Spleen (tissue), 7 donors: ENCODE measurements around the gene BMP3.

ENCODE experiments used
- CTCF ChIP-seq, 11 experiments: fragments of 200-600 bp in 7 of 11; fragments of 450-650 bp in 4 of 11; sonication (generic) in 4 of 11; IDR thresholded peaks in 8 of 11; conservative IDR thresholded peaks in 3 of 11; 1 replicate in 7 of 11; 2 replicates in 4 of 11; pipeline versions ENCODE4 v1.4.0 to v1.8.0; 2016 to 2021; ENCODE audit warnings: antibody characterized with exemption in 11 of 11, inconsistent platforms in 4 of 11, mild to moderate bottlenecking in 1 of 11
- POLR2A ChIP-seq, 3 donors: fragments of 450-650 bp; IDR thresholded peaks; one replicate each; pipeline ENCODE4 v1.5.1; 2017; ENCODE audit warnings: antibody characterized with exemption in 3 of 3, mild to moderate bottlenecking in 1 of 3
- donor health status: DM: no; HTN: no; CAD: no; lungs with moderate emphysema.
- donor health status: DM: no; HTN: no; CAD: no.
- donor health status: DM: no; HTN: no; CAD: no.

- no peak for TF ChIP-seq CTCF (IDR thresholded peaks at IDR 0.05 in 8 of 11, conservative IDR thresholded peaks at IDR 0.05 in 3 of 11)
- no peak for TF ChIP-seq POLR2A (IDR thresholded peaks at IDR 0.05)
Observed at GRCh38 chr4:81042578-81043365, 12.3 kb downstream of the BMP3 start.
